ENCODE results near the gene PDE7B. TPM values are rescaled to one million over a fixed set of nuclear protein-coding genes. Genes with fewer than 3 reads are reported as not detected.

Gene PDE7B
- total RNA-seq, 1 experiment from 2014 or later, result 0.03 TPM

- in situ Hi-C loops (cut with HindIII; ENCODE audit: low pct_unique_long_range_greater_than_20kb, low sequenced_read_pairs) (no loop called here), intact Hi-C loops (cut with micrococcal nuclease; ENCODE audit: unreplicated experiment) (no loop called here)
- no peak for ATAC-seq
- H3K4me3 ChIP-seq (ENCODE audit: low read depth in 2 of 2, low read length in 2 of 2), result no peak overlapping the region
- ChIA-PET POLR2A (no interaction called here), CTCF (no interaction called here)
- H3K27me3 ChIP-seq (ENCODE audit: control insufficient read depth, insufficient read depth, low read length), result no peaks in the 10 kb centered on the region
- no peaks in the 10 kb centered on the region for H3K4me1 ChIP-seq (ENCODE audit: control insufficient read depth, insufficient read depth, low read length)
- no peak for DNase-seq (ENCODE audit: low read depth, low spot score)
- no TSS peak for BruUV-seq (replicated peaks)
- no peak overlapping the region for H3K27ac ChIP-seq (ENCODE audit: low read length)
- H3K36me3 ChIP-seq (ENCODE audit: control insufficient read depth, insufficient read depth, low read length), result no peaks in the 10 kb centered on the region
- H3K9me3 ChIP-seq (ENCODE audit: control insufficient read depth, insufficient read depth, low read depth, low read length), result no peaks in the 10 kb centered on the region
- TF ChIP-seq SIN3A (IDR thresholded peaks at IDR 0.05; ENCODE audit: borderline replicate concordance, insufficient read depth, low read depth, low read length) (no peak), POLR2AphosphoS5 (IDR thresholded peaks at IDR 0.05; ENCODE audit: low read depth, low read length) (no peak), TCF7L2 (IDR thresholded peaks at IDR 0.05; ENCODE audit: low read depth, low read length) (no peak), REST (IDR thresholded peaks at IDR 0.05; ENCODE audit: insufficient read depth in 1 of 2, low read depth in 2 of 2, low read length in 1 of 2) (no peak), CTCF (IDR thresholded peaks at IDR 0.05) (no peak)
Observed at GRCh38 chr6:136022224-136022874, 170.8 kb downstream of the PDE7B start.

GRCh38 chr6:136024711-136025110 lies 173.2 kb downstream of the PDE7B start:
- no peaks in the 10 kb centered on the region for H3K36me3 ChIP-seq (ENCODE audit: control insufficient read depth, insufficient read depth, low read length)
- H3K4me1 ChIP-seq (ENCODE audit: control insufficient read depth, insufficient read depth, low read length), result no peaks in the 10 kb centered on the region
- intact Hi-C loops (cut with micrococcal nuclease; ENCODE audit: unreplicated experiment), result no loop called here
- no peaks in the 10 kb centered on the region for H3K27me3 ChIP-seq (ENCODE audit: control insufficient read depth, insufficient read depth, low read length)
- H3K9me3 ChIP-seq (ENCODE audit: control insufficient read depth, insufficient read depth, low read depth, low read length), result no peaks in the 10 kb centered on the region
- in situ Hi-C loops (cut with HindIII; ENCODE audit: low pct_unique_long_range_greater_than_20kb, low sequenced_read_pairs), result no loop called here
- TF ChIP-seq TCF7L2 (IDR thresholded peaks at IDR 0.05; ENCODE audit: low read depth, low read length), result no peak
- no peak for TF ChIP-seq POLR2AphosphoS5 (IDR thresholded peaks at IDR 0.05; ENCODE audit: low read depth, low read length)
- no peak for TF ChIP-seq SIN3A (IDR thresholded peaks at IDR 0.05; ENCODE audit: borderline replicate concordance, insufficient read depth, low read depth, low read length)
- no peak for TF ChIP-seq CTCF (IDR thresholded peaks at IDR 0.05)
- TF ChIP-seq REST (IDR thresholded peaks at IDR 0.05; ENCODE audit: insufficient read depth in 1 of 2, low read depth in 2 of 2, low read length in 1 of 2), result no peak
- DNase-seq (ENCODE audit: low read depth, low spot score) (no peak), ATAC-seq (no peak)
- H3K27ac ChIP-seq (ENCODE audit: low read length), result no peak overlapping the region
- no peak overlapping the region for H3K4me3 ChIP-seq (ENCODE audit: low read depth in 2 of 2, low read length in 2 of 2)
- ChIA-PET CTCF (no interaction called here), POLR2A (no interaction called here)
- no TSS peak for BruUV-seq (replicated peaks)

All from Panc1 (cell line).